CD4-positive, alpha-beta T cell treated with Interleukin-6 for 4 hours (primary cell): ENCODE measurements around the gene AK5.
"Not testable (repeated sequence)": the region's sequence is repeated elsewhere in the genome, so short reads cannot be mapped to it uniquely, and the experiment has no call there.

Experiments used
- DNase-seq: peaks from one replicate; pipeline ENCODE4 v3.0.0-alpha.2; 2020; ENCODE audit warnings: mixed read lengths

AK5 gene

GRCh38 chr1:77513839-77514763, 232.3 kb downstream of the AK5 start:
- no peak for DNase-seq

GRCh38 chr1:77514921-77515776, 233.3 kb downstream of the AK5 start:
- no peak for DNase-seq

GRCh38 chr1:77516106-77516505, 234.3 kb downstream of the AK5 start:
- no peak for DNase-seq

- no peak for DNase-seq
These were observed 242.2 kb downstream of the AK5 start for GRCh38 chr1:77524038-77524437.

- DNase-seq: not testable (repeated sequence)
These were observed 249.3 kb downstream of the AK5 start for GRCh38 chr1:77531149-77531548.

- not testable (repeated sequence) for DNase-seq
These were observed 249.9 kb downstream of the AK5 start for GRCh38 chr1:77531596-77532280.

- DNase-seq: no peak
These were observed 250.8 kb downstream of the AK5 start for GRCh38 chr1:77532641-77533040.

- DNase-seq: peak; percentile 75
These were observed 252.0 kb downstream of the AK5 start for GRCh38 chr1:77533660-77534305.

GRCh38 chr1:77534456-77534855, 252.6 kb downstream of the AK5 start:
- no peak for DNase-seq

GRCh38 chr1:77536813-77537212, 255.0 kb downstream of the AK5 start:
- DNase-seq: no peak

- no peak for DNase-seq
These were observed 257.2 kb downstream of the AK5 start for GRCh38 chr1:77538956-77539518.

- no peak for DNase-seq
These were observed 257.8 kb downstream of the AK5 start for GRCh38 chr1:77539519-77540142.

GRCh38 chr1:77540501-77541161, 258.8 kb downstream of the AK5 start:
- DNase-seq: no peak

- DNase-seq: no peak
These were observed 259.3 kb downstream of the AK5 start for GRCh38 chr1:77541162-77541545.

GRCh38 chr1:77542813-77543420, 261.1 kb downstream of the AK5 start:
- no peak for DNase-seq

GRCh38 chr1:77543822-77544448, 262.1 kb downstream of the AK5 start:
- no peak for DNase-seq

GRCh38 chr1:77544845-77545244, 263.0 kb downstream of the AK5 start:
- no peak for DNase-seq

GRCh38 chr1:77545970-77546369, 264.2 kb downstream of the AK5 start:
- DNase-seq: no peak

GRCh38 chr1:77546890-77547289, 265.1 kb downstream of the AK5 start:
- DNase-seq: no peak

GRCh38 chr1:77548285-77548684, 266.5 kb downstream of the AK5 start:
- DNase-seq: no peak
